Gastrocnemius medialis (tissue), 4 donors: ENCODE results near the gene ATAD3C.

Source experiments
- CTCF ChIP-seq, 5 experiments: fragments of 450-650 bp in 3 of 5; fragments of 200-600 bp in 2 of 5; sonication (generic) in 2 of 5; IDR thresholded peaks in 4 of 5; conservative IDR thresholded peaks in 1 of 5; 1 replicate in 4 of 5; 2 replicates in 1 of 5; pipeline ENCODE4 v1.5.1; 2016 to 2019; ENCODE audit warnings: antibody characterized with exemption in 5 of 5, mild to moderate bottlenecking in 3 of 5, moderate library complexity in 3 of 5
- POLR2A ChIP-seq, 2 donors: fragments of 450-650 bp; IDR thresholded peaks; one replicate each; pipeline ENCODE4 v1.6.1; 2017; ENCODE audit warnings: antibody characterized with exemption in 2 of 2, mild to moderate bottlenecking in 2 of 2, moderate library complexity in 2 of 2

- no peak for TF ChIP-seq CTCF (IDR thresholded peaks at IDR 0.05 in 4 of 5, conservative IDR thresholded peaks at IDR 0.05 in 1 of 5)
- TF ChIP-seq POLR2A (IDR thresholded peaks at IDR 0.05), result no peak
Observed at GRCh38 chr1:1425753-1426495, 23.6 kb upstream of the ATAD3C start.
